ENCODE results near the gene EPS15.
"Not testable (repeated sequence)": the region's sequence is repeated elsewhere in the genome, so short reads cannot be mapped to it uniquely, and the experiment has no call there.

Gene EPS15

GRCh38 chr1:51442198-51442597 is 76.9 kb downstream of the EPS15 start:
- TF ChIP-seq, protein P1, sequence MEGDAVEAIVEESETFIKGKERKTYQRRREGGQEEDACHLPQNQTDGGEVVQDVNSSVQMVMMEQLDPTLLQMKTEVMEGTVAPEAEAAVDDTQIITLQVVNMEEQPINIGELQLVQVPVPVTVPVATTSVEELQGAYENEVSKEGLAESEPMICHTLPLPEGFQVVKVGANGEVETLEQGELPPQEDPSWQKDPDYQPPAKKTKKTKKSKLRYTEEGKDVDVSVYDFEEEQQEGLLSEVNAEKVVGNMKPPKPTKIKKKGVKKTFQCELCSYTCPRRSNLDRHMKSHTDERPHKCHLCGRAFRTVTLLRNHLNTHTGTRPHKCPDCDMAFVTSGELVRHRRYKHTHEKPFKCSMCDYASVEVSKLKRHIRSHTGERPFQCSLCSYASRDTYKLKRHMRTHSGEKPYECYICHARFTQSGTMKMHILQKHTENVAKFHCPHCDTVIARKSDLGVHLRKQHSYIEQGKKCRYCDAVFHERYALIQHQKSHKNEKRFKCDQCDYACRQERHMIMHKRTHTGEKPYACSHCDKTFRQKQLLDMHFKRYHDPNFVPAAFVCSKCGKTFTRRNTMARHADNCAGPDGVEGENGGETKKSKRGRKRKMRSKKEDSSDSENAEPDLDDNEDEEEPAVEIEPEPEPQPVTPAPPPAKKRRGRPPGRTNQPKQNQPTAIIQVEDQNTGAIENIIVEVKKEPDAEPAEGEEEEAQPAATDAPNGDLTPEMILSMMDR (IDR thresholded peaks at IDR 0.05; ENCODE audit: insufficient read depth, low read depth, low read length, missing control alignments) = no peak
- no peak overlapping the region for H3K4me3 ChIP-seq (ENCODE audit: low read depth, low read length)
- DNase-seq (ENCODE audit: low read depth) = no peak

DNA sequence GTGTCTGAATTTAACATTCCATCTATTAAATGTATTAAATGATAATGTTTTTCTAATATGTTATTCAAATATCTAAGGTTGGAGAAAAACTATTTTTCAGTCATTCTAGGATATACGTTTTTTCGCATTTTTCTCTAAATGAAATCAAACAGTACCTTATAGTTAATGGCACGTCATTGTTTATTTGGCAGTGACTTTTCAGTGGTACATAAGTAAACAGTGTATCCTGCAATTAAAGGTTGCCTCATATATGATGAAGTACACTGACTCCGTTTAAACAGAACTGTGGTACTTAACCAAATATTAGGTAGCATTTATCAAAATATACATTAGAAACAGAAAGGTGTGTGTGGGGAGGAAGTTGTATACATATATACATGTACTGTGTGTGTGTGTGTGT is 79.2 kb downstream of the EPS15 start:
- TF ChIP-seq, protein P1 (IDR thresholded peaks at IDR 0.05; ENCODE audit: insufficient read depth, low read depth, low read length, missing control alignments) = no peak
- no peak for DNase-seq (ENCODE audit: low read depth)
- no peak overlapping the region for H3K4me3 ChIP-seq (ENCODE audit: low read depth, low read length)

DNA sequence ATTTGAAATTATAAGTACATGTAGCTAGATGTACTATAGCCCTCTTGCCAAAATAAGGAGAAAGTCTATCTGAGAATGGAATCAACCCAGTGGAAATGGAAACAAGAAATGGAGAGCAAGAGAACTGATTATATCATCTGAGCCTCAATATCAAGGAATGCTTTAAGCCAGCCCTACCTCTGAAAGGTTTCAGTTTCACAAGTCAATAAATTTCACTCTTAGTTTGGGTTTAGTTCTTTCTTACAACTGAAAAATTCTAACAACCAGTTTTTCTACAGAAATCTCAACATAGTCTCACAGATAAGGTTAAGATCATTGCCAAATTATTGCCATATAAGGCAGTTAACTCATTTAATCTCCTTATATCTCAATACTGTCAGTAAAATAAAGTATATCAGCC is 80.0 kb downstream of the EPS15 start:
- no peak overlapping the region for H3K4me3 ChIP-seq (ENCODE audit: low read depth, low read length)
- DNase-seq (ENCODE audit: low read depth) = peak; percentile 34
- TF ChIP-seq, protein P1 (IDR thresholded peaks at IDR 0.05; ENCODE audit: insufficient read depth, low read depth, low read length, missing control alignments) = no peak

DNA sequence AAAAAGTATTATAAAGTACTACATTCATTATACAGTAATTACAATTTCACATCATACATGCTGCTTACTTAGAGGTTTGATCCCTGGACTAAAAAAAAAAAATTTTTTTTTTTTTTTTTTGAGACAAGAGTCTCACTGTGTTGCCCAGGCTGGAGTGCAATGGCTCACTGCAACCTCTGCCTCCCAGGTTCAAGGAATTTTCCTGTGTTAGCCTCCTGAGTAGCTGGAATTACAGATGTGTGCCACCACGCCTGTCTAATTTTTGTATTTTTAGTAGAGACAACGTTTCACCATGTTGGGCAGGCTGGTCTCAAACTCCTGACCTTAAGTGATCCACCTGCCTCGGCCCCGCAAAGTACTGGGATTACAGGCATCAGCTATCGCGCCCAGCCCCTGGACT is 81.7 kb downstream of the EPS15 start:
- H3K4me3 ChIP-seq (ENCODE audit: low read depth, low read length); DNase-seq (ENCODE audit: low read depth): not testable (repeated sequence)

GRCh38 chr1:51435878-51436277 is 83.2 kb downstream of the EPS15 start:
- H3K4me3 ChIP-seq (ENCODE audit: low read depth, low read length) = no peak overlapping the region
- TF ChIP-seq, protein P1 (IDR thresholded peaks at IDR 0.05; ENCODE audit: insufficient read depth, low read depth, low read length, missing control alignments) = no peak
- no peak for DNase-seq (ENCODE audit: low read depth)

DNA sequence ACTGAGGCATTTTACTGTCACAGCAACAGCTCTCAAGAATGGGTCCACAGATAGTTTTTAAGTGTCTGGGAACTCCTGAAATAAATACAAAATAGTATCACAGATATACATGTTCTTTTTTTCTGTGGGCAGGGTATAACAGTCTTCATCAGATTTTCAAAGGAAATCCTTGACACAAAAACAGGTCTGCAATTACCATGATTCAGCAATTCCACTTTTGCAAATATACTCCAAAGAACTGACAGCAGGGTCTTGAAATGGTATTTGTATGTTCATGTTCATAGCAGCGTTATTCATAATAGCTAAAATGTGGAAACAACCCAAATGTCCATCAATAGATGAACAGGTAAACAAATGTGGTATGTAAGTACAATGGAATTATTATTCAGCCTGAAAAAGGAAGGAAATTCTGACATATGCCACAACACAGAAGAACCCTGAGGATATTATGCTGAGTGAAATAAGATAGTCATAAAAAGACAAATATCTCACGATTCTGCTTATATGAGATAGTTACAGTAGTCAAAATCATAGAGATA is 85.0 kb downstream of the EPS15 start:
- no peak for DNase-seq (ENCODE audit: low read depth)
- H3K4me3 ChIP-seq (ENCODE audit: low read depth, low read length) = no peak overlapping the region
- TF ChIP-seq, protein P1 (IDR thresholded peaks at IDR 0.05; ENCODE audit: insufficient read depth, low read depth, low read length, missing control alignments) = no peak

DNA sequence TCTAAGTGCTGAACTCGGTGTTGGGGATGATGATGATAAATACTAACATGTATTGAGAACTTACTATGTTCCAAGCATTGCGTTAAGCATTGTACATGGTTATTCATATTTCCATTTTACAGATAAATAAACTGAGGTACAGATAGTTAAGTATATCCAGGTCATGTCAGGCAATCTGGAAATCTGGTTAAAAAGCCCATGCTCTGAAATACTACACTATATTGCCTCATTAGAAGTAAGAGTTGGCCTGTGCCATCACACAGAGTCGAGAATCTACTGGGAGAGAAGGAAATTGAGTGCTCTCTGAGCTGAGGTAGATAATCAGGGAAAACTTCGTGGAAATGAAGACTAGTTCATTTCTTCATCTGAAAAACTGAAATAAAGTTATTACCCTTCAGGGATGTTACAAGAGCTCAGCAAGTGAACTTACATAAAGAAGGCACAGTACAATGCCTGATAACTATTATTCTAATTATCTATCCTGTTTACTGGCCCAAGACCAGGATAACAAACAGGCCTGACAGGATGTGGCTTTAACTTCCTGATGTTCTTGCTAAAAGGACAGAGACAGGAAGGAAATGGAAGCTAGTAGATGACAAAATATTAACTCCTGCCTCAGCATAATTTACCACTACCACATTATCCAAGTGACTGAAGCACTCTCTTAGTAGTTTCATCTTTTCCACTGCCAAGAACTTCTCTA is 85.6 kb downstream of the EPS15 start:
- DNase-seq (ENCODE audit: low read depth) = peak; percentile 15
- H3K4me3 ChIP-seq (ENCODE audit: low read depth, low read length) = no peak overlapping the region
- TF ChIP-seq, protein P1 (IDR thresholded peaks at IDR 0.05; ENCODE audit: insufficient read depth, low read depth, low read length, missing control alignments) = no peak
